ENCODE data around the gene DHX38. TPM values are rescaled to one million over a fixed set of nuclear protein-coding genes. Genes with fewer than 3 reads are reported as not detected.
"Not testable (repeated sequence)": the region's sequence is repeated elsewhere in the genome, so short reads cannot be mapped to it uniquely, and the experiment has no call there.

DHX38 gene
- total RNA-seq, 3 donors from 2014 or later (not counting 1 experiment from before 2014, with no cell fraction given), result 120 to 124 (median 120) TPM

GRCh38 chr16:72055911-72056310, 37.7 kb upstream of the DHX38 start:
- Histone ChIP-seq H3K36me3 (ENCODE audit: control insufficient read depth, insufficient read depth, low read length) (no peaks in the 10 kb centered on the region), H3K4me3 (ENCODE audit: low read length) (no peak overlapping the region), H3K27ac (ENCODE audit: low read length) (no peak overlapping the region), H3K9me3 (ENCODE audit: control insufficient read depth, insufficient read depth, low read length) (no peaks in the 10 kb centered on the region), H3K27me3 (ENCODE audit: control insufficient read depth, insufficient read depth, low read length) (no peaks in the 10 kb centered on the region), H3K4me1 (ENCODE audit: control insufficient read depth, insufficient read depth, low read length) (no peaks in the 10 kb centered on the region)
- intact Hi-C loops (cut with micrococcal nuclease), result no loop called here
- H3K4me3 Mint-ChIP-seq, result no peak overlapping the region
- no peaks in the 10 kb centered on the region for H3K9me3 Mint-ChIP-seq
- ATAC-seq (no peak), DNase-seq (no peak)
- peaks cover 0 to 7% of the 10 kb centered on the region in 2 donors for H3K27me3 Mint-ChIP-seq (ENCODE audit: low read depth in 2 of 2)
- no peak for TF ChIP-seq CTCF (IDR thresholded peaks at IDR 0.05)
- no peak overlapping the region for H3K27ac Mint-ChIP-seq
- H3K36me3 Mint-ChIP-seq, result no peaks in the 10 kb centered on the region
- no peaks in the 10 kb centered on the region for H3K4me1 Mint-ChIP-seq
- 95% methylated on average over 2 of the region's 4 CpGs for WGBS (ENCODE audit: insufficient coverage)

GRCh38 chr16:72057313-72057712, 36.3 kb upstream of the DHX38 start:
- H3K36me3 ChIP-seq (ENCODE audit: control insufficient read depth, insufficient read depth, low read length); H3K36me3 Mint-ChIP-seq; ATAC-seq; DNase-seq; H3K4me1 Mint-ChIP-seq; H3K27me3 Mint-ChIP-seq (ENCODE audit: low read depth in 2 of 2); H3K27ac Mint-ChIP-seq; H3K9me3 ChIP-seq (ENCODE audit: control insufficient read depth, insufficient read depth, low read length); intact Hi-C loops (cut with micrococcal nuclease); H3K27ac ChIP-seq (ENCODE audit: low read length); H3K4me1 ChIP-seq (ENCODE audit: control insufficient read depth, insufficient read depth, low read length); H3K4me3 Mint-ChIP-seq; H3K4me3 ChIP-seq (ENCODE audit: low read length); H3K9me3 Mint-ChIP-seq; H3K27me3 ChIP-seq (ENCODE audit: control insufficient read depth, insufficient read depth, low read length): not testable (repeated sequence)
- 86% methylated on average over 1 of the region's 6 CpGs for WGBS (ENCODE audit: insufficient coverage)

DNA sequence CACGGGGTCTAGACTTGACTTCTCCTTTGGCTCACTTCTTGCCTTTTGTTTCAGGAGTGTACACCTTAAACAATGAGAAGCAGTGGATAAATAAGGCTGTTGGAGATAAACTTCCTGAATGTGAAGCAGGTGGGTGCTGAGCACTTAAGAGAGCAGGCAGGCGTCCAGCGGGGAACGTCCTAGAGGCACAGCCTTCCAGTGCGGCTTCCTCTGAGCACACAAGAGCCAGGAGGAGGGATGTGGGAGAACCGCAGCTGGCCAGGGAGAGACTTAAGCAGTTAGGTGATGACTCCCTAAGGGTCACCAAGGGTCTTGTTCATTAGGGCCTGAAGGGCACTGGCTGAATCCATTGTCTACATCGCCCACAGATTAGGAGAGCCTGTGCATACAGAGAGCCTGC, 34.6 kb upstream of the DHX38 start:
- 87% methylated on average over 3 of the region's 7 CpGs for WGBS (ENCODE audit: insufficient coverage)
- H3K4me1 ChIP-seq (ENCODE audit: control insufficient read depth, insufficient read depth, low read length); DNase-seq; H3K4me3 Mint-ChIP-seq; H3K27ac Mint-ChIP-seq; H3K9me3 ChIP-seq (ENCODE audit: control insufficient read depth, insufficient read depth, low read length); intact Hi-C loops (cut with micrococcal nuclease); H3K27ac ChIP-seq (ENCODE audit: low read length); H3K9me3 Mint-ChIP-seq; H3K27me3 Mint-ChIP-seq (ENCODE audit: low read depth in 2 of 2); H3K27me3 ChIP-seq (ENCODE audit: control insufficient read depth, insufficient read depth, low read length); ATAC-seq; H3K36me3 ChIP-seq (ENCODE audit: control insufficient read depth, insufficient read depth, low read length); H3K4me3 ChIP-seq (ENCODE audit: low read length); H3K36me3 Mint-ChIP-seq; H3K4me1 Mint-ChIP-seq: not testable (repeated sequence)

DNA sequence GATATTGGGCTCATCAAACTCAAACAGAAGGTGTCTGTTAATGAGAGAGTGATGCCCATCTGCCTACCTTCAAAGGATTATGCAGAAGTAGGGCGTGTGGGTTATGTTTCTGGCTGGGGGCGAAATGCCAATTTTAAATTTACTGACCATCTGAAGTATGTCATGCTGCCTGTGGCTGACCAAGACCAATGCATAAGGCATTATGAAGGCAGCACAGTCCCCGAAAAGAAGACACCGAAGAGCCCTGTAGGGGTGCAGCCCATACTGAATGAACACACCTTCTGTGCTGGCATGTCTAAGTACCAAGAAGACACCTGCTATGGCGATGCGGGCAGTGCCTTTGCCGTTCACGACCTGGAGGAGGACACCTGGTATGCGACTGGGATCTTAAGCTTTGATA, 33.2 kb upstream of the DHX38 start:
- Histone ChIP-seq H3K4me3 (ENCODE audit: low read length) (no peak overlapping the region), H3K4me1 (ENCODE audit: control insufficient read depth, insufficient read depth, low read length) (no peaks in the 10 kb centered on the region), H3K27me3 (ENCODE audit: control insufficient read depth, insufficient read depth, low read length) (no peaks in the 10 kb centered on the region), H3K27ac (ENCODE audit: low read length) (no peak overlapping the region), H3K36me3 (ENCODE audit: control insufficient read depth, insufficient read depth, low read length) (no peaks in the 10 kb centered on the region), H3K9me3 (ENCODE audit: control insufficient read depth, insufficient read depth, low read length) (no peaks in the 10 kb centered on the region)
- H3K27ac Mint-ChIP-seq, result no peak overlapping the region
- DNase-seq, result no peak
- no peaks in the 10 kb centered on the region for H3K27me3 Mint-ChIP-seq (ENCODE audit: low read depth in 2 of 2)
- intact Hi-C loops (cut with micrococcal nuclease), result no loop called here
- no peak overlapping the region for H3K4me3 Mint-ChIP-seq
- no peaks in the 10 kb centered on the region for H3K9me3 Mint-ChIP-seq
- H3K4me1 Mint-ChIP-seq, result no peaks in the 10 kb centered on the region
- WGBS (ENCODE audit: insufficient coverage), result 91% methylated on average over 9 of the region's 9 CpGs
- no peak for ATAC-seq
- no peaks in the 10 kb centered on the region for H3K36me3 Mint-ChIP-seq
- no peak for TF ChIP-seq CTCF (IDR thresholded peaks at IDR 0.05)

GRCh38 chr16:72061564-72061963, 32.1 kb upstream of the DHX38 start:
- intact Hi-C loops (cut with micrococcal nuclease), result no loop called here
- 83% methylated on average over 1 of the region's 1 CpG for WGBS (ENCODE audit: insufficient coverage)
- Mint-ChIP-seq H3K9me3 (no peaks in the 10 kb centered on the region), H3K27me3 (ENCODE audit: low read depth in 2 of 2) (no peaks in the 10 kb centered on the region), H3K4me1 (no peaks in the 10 kb centered on the region), H3K4me3 (no peak overlapping the region), H3K27ac (no peak overlapping the region), H3K36me3 (no peaks in the 10 kb centered on the region)
- Histone ChIP-seq H3K27me3 (ENCODE audit: control insufficient read depth, insufficient read depth, low read length) (no peaks in the 10 kb centered on the region), H3K36me3 (ENCODE audit: control insufficient read depth, insufficient read depth, low read length) (no peaks in the 10 kb centered on the region), H3K4me3 (ENCODE audit: low read length) (no peak overlapping the region), H3K27ac (ENCODE audit: low read length) (no peak overlapping the region), H3K9me3 (ENCODE audit: control insufficient read depth, insufficient read depth, low read length) (no peaks in the 10 kb centered on the region), H3K4me1 (ENCODE audit: control insufficient read depth, insufficient read depth, low read length) (no peaks in the 10 kb centered on the region)
- TF ChIP-seq CTCF (IDR thresholded peaks at IDR 0.05), result no peak
- no peak for ATAC-seq
- DNase-seq, result no peak

All from natural killer cell (primary cell).